ACHN (cell line): Measurements from ENCODE around the gene SPDYE8.
"Not testable (repeated sequence)": the region's sequence is repeated elsewhere in the genome, so short reads cannot be mapped to it uniquely, and the experiment has no call there.

Experiments used
- DNase-seq: peaks from one replicate; pipeline ENCODE4 v3.0.0-alpha.2; 2015
- in situ Hi-C: cut with HindIII; loops from 2 replicates; pipeline ENCODE4 v1.10.0; 2017; ENCODE audit warnings: low sequenced_read_pairs, low pct_ligation_motif_present, low pct_unique_long_range_greater_than_20kb

SPDYE8 gene, protein sequence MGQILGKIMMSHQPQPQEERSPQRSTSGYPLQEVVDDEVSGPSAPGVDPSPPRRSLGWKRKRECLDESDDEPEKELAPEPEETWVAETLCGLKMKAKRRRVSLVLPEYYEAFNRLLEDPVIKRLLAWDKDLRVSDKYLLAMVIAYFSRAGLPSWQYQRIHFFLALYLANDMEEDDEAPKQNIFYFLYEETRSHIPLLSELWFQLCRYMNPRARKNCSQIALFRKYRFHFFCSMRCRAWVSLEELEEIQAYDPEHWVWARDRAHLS

DNA sequence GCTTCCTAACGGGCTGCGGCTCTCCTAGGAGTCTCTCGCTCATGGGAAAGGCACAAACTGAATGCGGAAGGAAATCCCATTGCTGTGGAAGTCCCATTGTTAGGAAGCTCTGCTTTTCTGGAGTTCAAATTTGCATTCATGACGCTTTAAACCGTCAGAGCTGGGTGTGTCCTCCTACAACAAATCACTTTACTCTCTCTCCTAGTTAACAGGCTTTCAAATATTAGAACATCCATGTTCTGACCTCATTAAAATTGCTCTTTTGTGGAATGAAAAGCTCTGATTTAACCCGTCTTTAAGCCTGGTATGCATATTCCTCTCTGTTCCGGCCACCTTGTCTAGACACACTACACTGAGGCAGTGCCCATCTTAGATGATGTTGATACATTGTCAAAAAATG is at the start of gene SPDYE8:
TSS of gene SPDYE8 (minus strand) at position 101 of the 400 bp plus-strand sequence. CDS start 1,800 bp downstream, outside the sequence.
- DNase-seq, in situ Hi-C loops: not testable (repeated sequence)

DNA sequence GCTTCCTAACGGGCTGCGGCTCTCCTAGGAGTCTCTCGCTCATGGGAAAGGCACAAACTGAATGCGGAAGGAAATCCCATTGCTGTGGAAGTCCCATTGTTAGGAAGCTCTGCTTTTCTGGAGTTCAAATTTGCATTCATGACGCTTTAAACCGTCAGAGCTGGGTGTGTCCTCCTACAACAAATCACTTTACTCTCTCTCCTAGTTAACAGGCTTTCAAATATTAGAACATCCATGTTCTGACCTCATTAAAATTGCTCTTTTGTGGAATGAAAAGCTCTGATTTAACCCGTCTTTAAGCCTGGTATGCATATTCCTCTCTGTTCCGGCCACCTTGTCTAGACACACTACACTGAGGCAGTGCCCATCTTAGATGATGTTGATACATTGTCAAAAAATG is 28.2 kb upstream of the SPDYE8 start, which contains the start of gene SPDYE11:
TSS of gene SPDYE11 (minus strand) at position 101 of the 400 bp plus-strand sequence. CDS start 1,800 bp downstream, outside the sequence.
- DNase-seq, in situ Hi-C loops: not testable (repeated sequence)

DNA sequence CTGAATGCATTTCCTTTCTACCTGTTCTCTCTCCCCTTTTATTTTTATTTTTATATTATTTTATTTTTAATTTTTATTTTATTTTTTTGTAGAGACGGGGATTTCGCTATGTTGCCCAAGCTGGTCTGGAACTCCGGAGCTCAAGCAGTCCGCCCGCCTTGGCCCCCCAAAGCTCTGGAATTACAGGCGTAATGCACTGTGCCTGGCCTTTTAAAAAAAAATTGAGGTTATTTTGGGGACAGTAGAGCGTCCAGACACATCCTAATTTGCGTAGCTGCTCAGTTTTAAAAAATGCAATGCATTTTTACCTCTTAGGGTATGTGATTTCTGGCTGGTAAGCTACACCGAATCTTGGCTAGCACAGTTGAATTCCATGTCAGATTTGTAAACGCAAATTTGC is 23.1 kb downstream of the SPDYE8 start:
- in situ Hi-C loops, DNase-seq: not testable (repeated sequence)

DNA sequence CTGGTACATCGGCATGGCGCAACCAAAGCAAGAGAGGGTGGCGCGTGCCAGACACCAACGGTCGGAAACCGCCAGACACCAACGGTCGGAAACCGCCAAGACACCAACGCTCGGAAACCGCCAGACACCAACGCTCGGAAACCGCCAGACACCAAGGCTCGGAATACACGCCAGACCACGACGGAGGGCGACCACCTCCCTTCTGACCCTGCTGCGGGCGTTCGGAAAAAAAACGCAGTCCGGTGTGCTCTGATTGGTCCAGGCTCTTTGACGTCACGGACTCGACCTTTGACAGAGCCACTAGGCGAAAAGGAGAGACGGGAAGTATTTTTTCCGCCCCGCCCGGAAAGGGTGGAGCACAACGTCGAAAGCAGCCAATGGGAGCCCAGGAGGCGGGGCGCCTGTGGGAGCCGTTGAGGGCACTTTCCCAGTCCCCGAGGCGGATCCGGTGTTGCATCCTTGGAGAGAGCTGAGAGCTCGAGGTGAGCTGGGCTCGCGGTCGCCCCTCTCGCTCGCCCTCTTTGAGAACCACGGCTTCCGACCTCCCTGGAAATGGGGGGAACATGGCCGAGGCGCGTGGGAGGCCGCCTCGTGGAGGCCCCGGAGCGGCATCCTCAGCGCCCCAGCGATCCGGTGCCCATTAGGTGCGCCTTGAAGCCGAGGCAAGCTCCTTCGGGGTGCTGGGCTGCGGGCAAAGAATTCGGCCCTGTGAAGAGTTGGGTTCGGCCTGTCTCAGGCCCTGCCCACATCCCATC is 23.7 kb downstream of the SPDYE8 start:
- in situ Hi-C loops = not testable (repeated sequence)
- DNase-seq = peak; percentile 82

DNA sequence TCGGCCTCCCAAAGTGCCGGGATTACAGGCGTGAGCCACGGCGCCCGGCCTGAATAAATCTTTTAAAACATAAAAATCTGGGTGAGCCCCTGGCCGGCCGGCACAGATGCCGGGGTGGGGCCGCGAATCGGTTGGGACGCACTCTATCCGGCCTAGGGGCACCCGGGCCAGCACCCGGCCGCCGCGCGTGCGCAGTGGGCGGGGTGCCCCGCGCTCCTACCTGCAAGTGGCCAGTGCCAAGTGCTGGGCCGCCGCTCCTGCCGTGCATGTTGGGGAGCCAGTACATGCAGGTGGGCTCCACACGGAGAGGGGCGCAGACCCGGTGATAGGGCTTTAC is 24.2 kb downstream of the SPDYE8 start:
- DNase-seq, in situ Hi-C loops: not testable (repeated sequence)

DNA sequence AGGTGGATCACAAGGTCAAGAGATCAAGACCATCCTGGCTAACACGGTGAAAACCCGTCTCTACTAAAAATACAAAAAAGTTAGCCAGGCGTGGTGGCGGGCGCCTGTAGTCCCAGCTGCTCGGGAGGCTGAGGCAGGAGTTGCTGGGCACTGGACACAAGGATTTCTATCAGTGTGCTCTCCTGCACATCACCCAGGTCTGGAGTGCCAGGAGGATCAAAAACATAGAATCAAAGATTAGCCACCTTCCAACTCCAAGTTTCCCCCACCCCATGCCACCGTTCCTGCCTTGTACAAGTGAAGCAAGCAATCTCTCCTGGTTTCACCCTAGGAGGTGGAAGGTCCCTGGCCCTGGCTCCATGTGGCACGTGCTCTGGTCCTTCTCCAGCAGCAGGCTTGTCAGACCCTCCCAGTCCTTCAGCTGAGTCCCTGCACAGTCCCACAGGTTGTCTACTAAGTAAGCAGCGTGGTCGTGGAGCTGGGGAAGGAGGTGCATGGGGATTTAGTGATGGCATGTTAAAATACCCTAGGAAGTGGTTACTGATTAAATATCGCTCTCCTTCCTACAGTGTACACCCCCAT is 31.6 kb downstream of the SPDYE8 start:
- in situ Hi-C loops, DNase-seq: not testable (repeated sequence)

DNA sequence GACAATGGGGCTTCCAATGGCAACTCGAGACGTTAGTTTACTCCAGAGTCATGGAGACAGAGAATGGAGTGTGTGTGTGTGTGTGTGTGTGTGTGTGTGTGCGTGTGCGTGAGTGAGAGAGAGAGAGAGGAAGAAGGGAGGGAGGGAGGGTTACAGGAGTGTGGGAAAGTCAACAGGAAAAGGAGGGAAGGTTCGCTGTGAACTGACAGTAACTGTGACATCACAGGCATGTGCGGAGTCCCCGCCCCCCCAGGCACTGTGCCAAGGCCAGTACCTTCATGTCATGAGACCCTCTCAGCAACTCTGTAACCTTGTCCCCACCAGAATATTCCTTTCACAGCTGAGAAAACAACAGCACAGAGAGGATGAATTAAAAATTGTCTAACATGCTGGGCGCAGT is 32.1 kb downstream of the SPDYE8 start:
- DNase-seq, in situ Hi-C loops: not testable (repeated sequence)

DNA sequence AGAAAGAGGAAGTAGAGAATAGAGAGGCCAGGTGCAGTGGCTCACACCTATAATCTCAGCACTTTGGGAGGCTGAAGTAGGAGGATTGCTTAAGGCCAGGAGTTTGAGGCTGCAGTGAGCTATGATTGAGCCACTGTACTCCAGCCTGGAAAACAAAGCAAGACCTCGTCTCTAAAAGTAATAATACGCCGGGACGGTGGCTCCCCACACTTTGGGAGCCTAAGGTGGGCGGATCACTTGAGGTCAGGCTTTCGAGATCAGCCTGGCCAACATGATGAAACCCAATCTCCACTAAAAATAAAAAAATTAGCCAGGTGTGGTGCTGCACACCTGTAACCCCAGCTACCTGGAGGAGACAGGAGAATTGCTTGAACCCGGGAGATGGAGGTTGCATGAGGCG is 34.1 kb downstream of the SPDYE8 start:
- in situ Hi-C loops = not testable (repeated sequence)

DNA sequence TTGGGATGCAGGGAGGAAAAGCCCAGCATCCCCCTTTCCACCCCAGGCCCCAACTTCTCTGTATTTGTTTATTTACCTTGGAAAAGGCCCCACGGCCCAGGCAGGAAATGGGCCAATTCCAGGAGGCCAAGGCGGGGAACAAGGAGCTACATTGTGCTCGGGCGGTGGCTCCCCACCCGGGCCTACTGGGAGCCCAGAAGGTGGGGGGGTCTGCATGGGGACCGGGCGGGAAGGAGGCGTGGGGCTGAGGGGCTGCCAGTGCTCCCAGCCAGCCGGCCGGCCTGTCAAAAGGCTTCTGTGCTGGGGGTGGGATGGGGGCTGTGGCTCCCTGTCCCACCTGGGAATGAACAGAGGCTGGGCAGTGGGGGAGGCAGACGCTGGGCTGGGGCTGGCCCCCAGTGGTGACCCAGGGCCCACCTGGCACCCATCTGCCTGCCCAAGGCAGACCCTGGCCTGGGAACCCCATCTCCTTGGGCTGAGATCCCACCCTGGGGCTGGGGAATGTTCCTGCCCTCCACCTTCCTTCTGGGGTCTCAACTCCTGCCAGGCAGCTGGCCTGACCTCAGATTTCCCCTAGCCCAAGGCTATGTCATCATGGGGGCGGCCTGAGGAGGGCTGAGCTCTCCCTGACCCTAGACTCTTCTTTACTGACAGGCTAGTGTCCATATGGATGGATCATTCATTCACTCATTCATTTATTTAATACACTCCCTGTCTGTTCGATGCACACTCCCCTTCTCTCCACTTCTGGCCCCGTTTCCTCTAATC is 39.2 kb downstream of the SPDYE8 start:
- in situ Hi-C loops, DNase-seq: not testable (repeated sequence)

More for the DNA sequence above, 34.1 kb downstream of the SPDYE8 start:
- not testable (repeated sequence) for DNase-seq

DNA sequence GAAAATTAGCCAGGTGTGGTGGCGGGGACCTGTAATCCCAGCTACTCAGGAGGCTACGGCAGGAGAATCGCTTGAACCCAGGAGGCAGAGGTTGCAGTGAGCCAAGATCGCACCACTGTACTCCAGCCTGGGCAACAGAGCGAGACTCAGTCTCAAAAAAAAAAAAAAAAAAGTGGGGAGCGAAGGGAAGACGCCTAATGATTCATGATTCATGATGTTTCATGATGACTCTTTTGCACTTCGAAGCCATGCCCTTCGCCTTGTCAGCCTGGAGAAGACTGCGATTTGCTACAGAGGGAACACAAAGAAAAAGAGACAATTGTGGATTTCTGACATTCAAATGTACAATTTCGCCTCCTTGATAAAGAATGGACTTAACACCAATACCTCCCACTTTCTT is 47.5 kb downstream of the SPDYE8 start:
- in situ Hi-C loops, DNase-seq: not testable (repeated sequence)

DNA sequence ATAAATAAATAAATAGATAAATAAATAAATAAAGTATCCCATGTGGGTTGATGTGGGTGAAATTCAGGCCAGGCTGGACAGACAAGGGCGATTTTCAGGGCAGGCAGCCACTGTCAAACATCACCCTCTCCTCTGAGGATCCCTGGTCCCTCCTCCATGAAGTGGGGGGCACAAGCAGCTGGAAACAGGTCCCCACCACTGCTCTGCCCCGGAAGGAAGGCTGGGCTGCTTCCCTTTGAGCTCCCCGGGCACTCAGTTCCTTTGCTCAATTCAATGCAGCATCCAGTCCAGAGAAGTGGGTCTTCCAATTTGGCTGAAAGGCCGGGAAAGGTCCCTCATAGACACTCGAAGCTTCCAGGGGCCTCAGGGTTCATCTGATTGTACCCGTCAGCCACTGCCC is 49.2 kb downstream of the SPDYE8 start:
- in situ Hi-C loops, DNase-seq: not testable (repeated sequence)

DNA sequence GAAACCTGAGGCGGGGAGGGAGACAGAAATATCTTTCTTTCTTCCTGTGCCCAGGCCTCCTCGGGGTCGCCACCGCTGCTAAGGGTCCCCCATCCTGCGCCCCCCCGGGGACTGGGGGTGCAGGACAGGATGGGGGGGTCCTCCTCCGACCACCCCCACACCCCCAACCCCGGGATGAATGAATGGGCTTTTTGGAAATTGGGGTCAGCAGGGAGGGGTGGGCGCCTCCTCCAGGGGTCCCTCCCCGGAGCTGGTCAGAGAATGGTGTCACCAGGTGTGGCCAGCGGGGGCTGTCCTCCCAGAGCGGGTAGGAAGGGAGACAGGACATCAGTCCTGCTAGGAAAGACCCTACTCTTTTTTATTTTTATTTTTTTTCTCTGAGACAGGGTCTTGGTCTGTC is 53.1 kb downstream of the SPDYE8 start:
- DNase-seq, in situ Hi-C loops: not testable (repeated sequence)

DNA sequence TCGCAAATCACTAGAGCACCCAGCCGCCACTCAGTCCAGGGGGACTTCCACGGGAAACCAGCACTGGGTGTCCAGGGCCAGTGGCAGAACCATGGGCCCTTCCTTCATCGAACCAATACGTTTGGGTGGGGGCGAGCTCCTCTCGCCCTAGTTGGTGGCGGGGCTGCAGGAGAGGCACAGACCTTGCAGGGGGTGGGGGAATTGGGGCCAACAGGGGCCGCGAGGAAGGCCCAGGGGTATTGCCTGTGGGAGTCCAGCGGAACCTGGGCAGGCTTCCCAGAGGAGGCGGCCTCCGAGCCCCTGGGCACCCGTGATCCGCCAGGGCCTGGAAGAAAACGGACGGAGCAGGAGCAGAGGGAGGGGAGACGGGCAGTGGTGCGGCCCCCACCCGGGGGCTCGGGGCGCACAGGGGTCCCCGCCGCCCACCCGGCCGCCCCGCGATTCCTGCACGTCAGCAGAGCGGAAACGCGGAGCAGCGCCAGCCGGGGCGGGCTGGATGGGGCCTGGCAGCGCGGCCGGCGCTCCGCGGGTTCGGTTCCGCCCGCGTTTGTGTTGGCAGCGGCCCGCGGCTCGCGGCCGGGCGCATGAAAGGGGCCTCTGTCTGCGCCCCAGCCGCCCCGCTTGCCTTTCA is 53.8 kb downstream of the SPDYE8 start:
- DNase-seq, in situ Hi-C loops: not testable (repeated sequence)

DNA sequence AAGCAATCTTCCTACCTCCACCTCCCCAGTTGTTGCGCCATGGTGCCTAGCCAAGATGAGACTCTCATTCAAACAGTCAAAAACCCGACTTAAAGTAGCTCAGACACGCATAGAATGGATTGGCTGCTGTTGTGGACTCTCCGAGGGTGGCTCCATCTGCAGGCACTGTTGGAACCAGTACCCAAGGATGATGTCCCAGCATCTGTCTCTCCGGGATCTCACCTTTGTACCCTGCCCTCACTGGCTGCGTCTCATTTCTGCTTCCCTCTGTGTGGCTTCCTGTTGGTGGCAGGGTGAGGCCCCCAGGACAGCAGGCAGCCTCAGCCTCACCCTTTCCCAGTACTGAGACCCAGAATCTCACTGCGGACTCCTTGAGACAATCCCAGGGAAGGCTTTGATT is 54.8 kb downstream of the SPDYE8 start:
- DNase-seq, in situ Hi-C loops: not testable (repeated sequence)

DNA sequence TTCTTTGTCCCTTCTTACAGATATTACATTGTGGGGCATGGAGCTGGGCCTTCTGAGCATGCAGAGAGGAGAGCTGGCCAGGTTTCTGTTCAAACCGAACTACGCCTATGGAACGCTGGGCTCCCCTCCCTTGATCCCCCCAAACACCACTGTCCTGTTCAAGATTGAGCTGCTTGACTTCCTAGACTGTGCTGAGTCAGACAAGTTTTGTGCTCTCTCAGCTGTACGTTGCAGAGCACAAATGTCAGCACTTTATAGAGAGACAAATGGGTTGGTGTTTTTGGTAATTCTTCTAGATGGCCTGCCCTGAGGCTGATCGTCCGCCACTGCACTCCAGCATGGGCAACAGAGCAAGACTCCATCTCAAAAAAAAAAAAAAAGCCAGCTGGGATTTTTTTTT is 58.1 kb downstream of the SPDYE8 start:
- DNase-seq, in situ Hi-C loops: not testable (repeated sequence)
